ENCODE results near the gene BCAR1.
"Not testable (repeated sequence)": the region's sequence is repeated elsewhere in the genome, so short reads cannot be mapped to it uniquely, and the experiment has no call there.

BCAR1 gene

DNA sequence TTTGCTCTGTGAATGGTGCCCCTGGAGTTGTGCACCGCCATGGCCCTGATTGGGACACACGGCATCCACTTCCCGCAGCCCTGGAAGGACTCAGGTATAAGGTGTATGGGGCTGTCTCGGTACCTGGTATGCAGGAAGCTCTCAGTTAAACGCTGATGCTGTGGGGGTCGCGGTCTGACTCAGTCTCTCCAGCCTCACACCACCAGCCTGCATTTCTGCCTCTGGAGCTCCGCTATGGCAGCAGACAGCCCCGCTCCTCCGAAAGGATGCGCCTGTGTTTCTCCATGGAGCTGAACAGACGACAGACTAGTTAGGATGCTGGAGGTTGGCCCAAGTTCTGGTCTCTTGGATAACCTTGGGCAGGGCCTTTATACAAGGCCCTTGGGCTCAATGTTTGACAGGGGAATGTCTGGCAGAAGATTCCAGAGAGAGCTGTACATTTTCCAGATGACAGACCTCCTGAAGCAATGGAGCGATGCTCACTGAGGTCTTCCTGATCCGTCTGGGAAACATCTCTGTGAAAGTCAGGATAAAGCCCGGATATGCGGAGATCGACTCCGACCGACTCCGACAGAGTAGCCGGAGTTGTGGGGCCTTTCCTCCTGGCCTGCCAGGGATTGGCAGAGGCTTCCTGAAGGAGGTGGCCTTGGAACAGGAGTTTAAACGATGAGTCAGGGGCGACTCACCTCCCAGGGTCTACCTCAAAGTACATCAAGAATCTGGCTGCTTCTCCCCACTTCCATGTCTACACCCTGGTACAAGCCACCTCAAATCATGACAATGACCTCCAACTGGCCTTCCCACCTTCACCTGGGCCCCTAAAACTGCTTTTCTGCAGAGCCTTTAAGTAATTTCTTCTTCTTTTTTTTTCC, 21.9 kb upstream of the BCAR1 start:
- Mint-ChIP-seq H3K4me1 (peaks cover 4% of the 10 kb centered on the region), H3K27ac (no peak overlapping the region), H3K27me3 (ENCODE audit: low read depth) (no peaks in the 10 kb centered on the region), H3K9me3 (no peaks in the 10 kb centered on the region), H3K4me3 (no peak overlapping the region), H3K36me3 (ENCODE audit: low read depth) (no peaks in the 10 kb centered on the region)
- TF ChIP-seq, protein P1, sequence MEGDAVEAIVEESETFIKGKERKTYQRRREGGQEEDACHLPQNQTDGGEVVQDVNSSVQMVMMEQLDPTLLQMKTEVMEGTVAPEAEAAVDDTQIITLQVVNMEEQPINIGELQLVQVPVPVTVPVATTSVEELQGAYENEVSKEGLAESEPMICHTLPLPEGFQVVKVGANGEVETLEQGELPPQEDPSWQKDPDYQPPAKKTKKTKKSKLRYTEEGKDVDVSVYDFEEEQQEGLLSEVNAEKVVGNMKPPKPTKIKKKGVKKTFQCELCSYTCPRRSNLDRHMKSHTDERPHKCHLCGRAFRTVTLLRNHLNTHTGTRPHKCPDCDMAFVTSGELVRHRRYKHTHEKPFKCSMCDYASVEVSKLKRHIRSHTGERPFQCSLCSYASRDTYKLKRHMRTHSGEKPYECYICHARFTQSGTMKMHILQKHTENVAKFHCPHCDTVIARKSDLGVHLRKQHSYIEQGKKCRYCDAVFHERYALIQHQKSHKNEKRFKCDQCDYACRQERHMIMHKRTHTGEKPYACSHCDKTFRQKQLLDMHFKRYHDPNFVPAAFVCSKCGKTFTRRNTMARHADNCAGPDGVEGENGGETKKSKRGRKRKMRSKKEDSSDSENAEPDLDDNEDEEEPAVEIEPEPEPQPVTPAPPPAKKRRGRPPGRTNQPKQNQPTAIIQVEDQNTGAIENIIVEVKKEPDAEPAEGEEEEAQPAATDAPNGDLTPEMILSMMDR (IDR thresholded peaks at IDR 0.05; ENCODE audit: unreplicated experiment in 3 of 3), result no peak

DNA sequence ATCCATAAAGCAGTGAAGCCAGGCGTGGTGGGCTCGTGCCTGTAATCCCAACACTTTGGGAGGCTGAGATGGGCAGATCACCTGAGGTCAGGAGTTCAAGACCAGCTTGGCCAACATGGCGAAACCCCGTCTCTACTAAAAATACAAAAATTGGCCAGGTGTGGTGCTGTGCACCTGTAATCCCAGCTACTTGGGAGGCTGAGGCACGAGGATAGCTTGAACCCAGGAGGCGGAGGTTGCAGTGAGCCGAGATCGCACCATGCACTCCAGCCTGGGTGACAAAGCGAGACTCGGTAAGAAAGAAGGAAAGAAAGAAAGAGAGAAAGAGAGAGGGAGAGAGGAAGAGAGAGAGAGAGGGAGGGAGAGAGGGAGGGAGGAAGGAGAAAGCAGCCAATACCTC, 21.2 kb upstream of the BCAR1 start:
- H3K27ac Mint-ChIP-seq; H3K27me3 Mint-ChIP-seq (ENCODE audit: low read depth); H3K9me3 Mint-ChIP-seq; H3K4me3 Mint-ChIP-seq; H3K36me3 Mint-ChIP-seq (ENCODE audit: low read depth); H3K4me1 Mint-ChIP-seq: not testable (repeated sequence)

DNA sequence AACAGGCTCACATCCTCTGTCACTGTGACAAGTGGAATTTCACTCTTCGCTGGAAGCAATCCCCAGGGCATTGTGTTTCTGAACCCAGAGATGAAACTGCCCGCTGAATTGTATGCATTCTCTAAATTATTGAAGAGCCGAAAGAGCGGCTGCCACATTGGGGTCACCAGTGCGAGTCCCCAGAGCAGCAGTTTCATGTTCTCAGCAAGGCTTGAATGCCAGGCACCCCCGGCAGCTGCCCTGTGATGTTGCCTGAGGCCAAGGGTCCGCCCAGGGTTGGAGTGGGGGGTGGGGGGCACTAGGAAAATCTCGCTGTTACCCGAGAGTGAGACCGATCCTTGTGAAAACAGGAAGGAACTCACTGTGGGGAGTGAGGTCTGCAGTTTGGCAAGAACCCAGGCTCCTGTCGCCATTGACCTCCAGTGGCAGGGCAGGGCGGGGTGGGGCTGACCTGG, 20.7 kb upstream of the BCAR1 start:
- Mint-ChIP-seq H3K4me3 (no peak overlapping the region), H3K9me3 (no peaks in the 10 kb centered on the region), H3K27me3 (ENCODE audit: low read depth) (no peaks in the 10 kb centered on the region), H3K4me1 (peaks cover 4% of the 10 kb centered on the region), H3K36me3 (ENCODE audit: low read depth) (no peaks in the 10 kb centered on the region), H3K27ac (no peak overlapping the region)
- TF ChIP-seq, protein P1 (IDR thresholded peaks at IDR 0.05; ENCODE audit: unreplicated experiment in 3 of 3), result no peak

DNA sequence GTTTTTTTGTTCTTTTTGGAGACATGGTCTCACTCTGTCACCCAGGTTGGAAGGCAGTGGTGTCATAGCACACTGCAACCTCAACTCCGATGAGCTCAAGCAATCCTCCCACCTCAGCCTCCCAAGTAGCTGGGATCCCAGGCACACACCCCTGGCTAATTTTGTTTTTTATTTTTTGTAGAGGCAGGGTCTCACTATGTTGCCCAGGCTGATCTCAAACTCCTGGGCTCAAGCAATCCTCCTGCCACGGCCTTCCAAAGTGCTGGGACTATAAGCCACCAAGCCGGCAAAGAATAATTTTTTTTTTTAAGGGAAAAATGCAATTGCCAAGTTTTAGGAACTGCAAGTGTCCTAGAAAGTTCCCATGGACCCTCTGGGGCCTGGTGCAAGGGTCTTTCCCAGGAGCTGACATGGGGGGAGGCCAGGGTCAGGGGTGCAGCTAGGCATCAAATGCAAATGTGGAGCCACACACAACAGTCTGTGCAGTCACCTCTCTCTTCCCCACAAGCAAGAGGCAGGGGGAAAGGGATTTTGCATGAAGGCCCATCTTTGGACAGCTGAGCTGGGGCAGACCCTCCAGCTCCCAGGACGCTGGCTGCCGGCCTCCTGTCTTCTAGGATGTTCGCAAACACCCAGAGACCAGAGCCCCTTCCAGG, 20.1 kb upstream of the BCAR1 start:
- Mint-ChIP-seq H3K9me3 (no peaks in the 10 kb centered on the region), H3K4me3 (peak overlapping the region in 1 of 3 experiments; percentile 20), H3K27me3 (ENCODE audit: low read depth) (no peaks in the 10 kb centered on the region), H3K27ac (peak overlapping the region in 1 of 3 experiments; percentile 40), H3K4me1 (peaks cover 5% of the 10 kb centered on the region), H3K36me3 (ENCODE audit: low read depth) (no peaks in the 10 kb centered on the region)
- TF ChIP-seq, protein P1 (IDR thresholded peaks at IDR 0.05; ENCODE audit: unreplicated experiment in 3 of 3), result no peak

DNA sequence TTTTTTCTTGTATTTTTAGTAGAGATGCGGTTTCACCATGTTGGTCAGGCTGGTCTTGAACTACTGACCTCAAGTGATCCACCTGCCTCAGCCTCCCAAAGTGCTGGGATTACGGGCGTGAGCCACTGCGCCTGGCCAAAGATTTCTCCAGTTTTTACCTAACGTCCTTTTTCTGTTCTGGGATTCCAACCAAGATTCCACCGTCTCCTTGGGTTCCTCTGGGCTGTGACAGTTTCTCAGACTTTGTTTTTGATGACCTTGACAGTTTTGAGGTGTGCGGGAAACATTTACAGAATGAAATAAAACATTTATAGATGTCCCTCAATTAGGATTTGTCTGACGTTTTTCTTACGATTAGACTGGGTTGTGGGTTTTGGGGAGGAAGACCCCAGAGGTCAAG, 17.9 kb upstream of the BCAR1 start:
- not testable (repeated sequence) for H3K27me3 Mint-ChIP-seq (ENCODE audit: low read depth); H3K9me3 Mint-ChIP-seq; H3K36me3 Mint-ChIP-seq (ENCODE audit: low read depth)
- Mint-ChIP-seq H3K4me3 (peak overlapping the region; percentile 35 to 69 (median 61)), H3K27ac (peak overlapping the region; percentile 53 to 84 (median 74)), H3K4me1 (peaks cover 13% of the 10 kb centered on the region)

DNA sequence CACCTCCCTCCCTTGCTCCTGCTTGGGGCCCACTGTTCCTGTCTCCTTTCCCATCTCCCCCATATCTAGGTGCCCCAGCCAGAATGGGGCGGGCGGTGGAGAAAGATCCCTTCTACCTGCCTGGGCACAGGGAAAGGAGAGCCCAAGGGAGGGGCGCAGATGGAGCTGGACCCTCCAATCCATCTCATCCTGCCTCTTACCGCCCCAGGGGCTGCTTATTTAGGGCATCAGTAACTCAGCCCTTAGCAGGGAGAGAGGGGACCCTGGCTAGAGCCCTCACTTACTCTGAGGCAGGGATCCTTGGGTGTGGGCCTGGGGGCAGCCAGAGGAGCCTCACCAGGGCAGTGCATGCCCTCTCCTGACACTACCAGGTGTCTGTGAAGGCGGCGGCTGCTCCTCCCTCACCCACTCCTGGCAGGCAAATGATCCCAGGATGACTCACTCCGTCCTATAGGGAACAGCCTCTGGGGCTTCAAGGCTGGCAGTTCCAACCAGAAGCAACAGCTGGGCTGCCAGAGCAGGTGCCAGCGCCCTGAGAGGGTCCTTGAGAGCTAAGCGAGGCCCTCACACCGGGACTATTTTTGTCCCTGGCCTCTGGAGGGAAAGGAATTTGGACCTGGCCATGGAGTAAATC, 16.3 kb upstream of the BCAR1 start:
- no peaks in the 10 kb centered on the region for H3K9me3 Mint-ChIP-seq
- H3K36me3 Mint-ChIP-seq (ENCODE audit: low read depth), result no peaks in the 10 kb centered on the region
- TF ChIP-seq, protein P1 (IDR thresholded peaks at IDR 0.05; ENCODE audit: unreplicated experiment in 3 of 3), result no peak
- H3K27ac Mint-ChIP-seq, result peak overlapping the region in 1 of 3 experiments; percentile 29
- no peaks in the 10 kb centered on the region for H3K27me3 Mint-ChIP-seq (ENCODE audit: low read depth)
- peaks cover 28% of the 10 kb centered on the region for H3K4me1 Mint-ChIP-seq
- peak overlapping the region; percentile 50 to 66 (median 65) for H3K4me3 Mint-ChIP-seq
